ENCODE measurements around the gene NRCAM.

- no peak for TF ChIP-seq POLR2AphosphoS5 (IDR thresholded peaks at IDR 0.05)
- no peak for TF ChIP-seq POLR2A (IDR thresholded peaks at IDR 0.05)
- TF ChIP-seq, protein P1, sequence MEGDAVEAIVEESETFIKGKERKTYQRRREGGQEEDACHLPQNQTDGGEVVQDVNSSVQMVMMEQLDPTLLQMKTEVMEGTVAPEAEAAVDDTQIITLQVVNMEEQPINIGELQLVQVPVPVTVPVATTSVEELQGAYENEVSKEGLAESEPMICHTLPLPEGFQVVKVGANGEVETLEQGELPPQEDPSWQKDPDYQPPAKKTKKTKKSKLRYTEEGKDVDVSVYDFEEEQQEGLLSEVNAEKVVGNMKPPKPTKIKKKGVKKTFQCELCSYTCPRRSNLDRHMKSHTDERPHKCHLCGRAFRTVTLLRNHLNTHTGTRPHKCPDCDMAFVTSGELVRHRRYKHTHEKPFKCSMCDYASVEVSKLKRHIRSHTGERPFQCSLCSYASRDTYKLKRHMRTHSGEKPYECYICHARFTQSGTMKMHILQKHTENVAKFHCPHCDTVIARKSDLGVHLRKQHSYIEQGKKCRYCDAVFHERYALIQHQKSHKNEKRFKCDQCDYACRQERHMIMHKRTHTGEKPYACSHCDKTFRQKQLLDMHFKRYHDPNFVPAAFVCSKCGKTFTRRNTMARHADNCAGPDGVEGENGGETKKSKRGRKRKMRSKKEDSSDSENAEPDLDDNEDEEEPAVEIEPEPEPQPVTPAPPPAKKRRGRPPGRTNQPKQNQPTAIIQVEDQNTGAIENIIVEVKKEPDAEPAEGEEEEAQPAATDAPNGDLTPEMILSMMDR (IDR thresholded peaks at IDR 0.05), result no peak
These were observed 331.4 kb downstream of the NRCAM start for GRCh38 chr7:108124820-108125219.

All from sigmoid colon (tissue), 4 donors.